Effector CD8-positive, alpha-beta T cell (primary cell): ENCODE results near the gene WDR27.

Experiments
- DNase-seq: peaks from one replicate; lab custom pipeline; 2025; lab: John Stamatoyannopoulos, UW

The WDR27 gene

GRCh38 chr6:169564453-169565240 is 137.2 kb downstream of the WDR27 start:
- DNase-seq: no peak

GRCh38 chr6:169561665-169562064 is 140.2 kb downstream of the WDR27 start:
- no peak for DNase-seq

- no peak for DNase-seq
Measured at GRCh38 chr6:169559592-169559991, 142.2 kb downstream of the WDR27 start.

GRCh38 chr6:169558774-169559441 is 142.9 kb downstream of the WDR27 start:
- DNase-seq: no peak

- DNase-seq: no peak
Measured at GRCh38 chr6:169558378-169558773, 143.5 kb downstream of the WDR27 start.

- no peak for DNase-seq
Measured at GRCh38 chr6:169557887-169558286, 143.9 kb downstream of the WDR27 start.

GRCh38 chr6:169556758-169557548 is 144.9 kb downstream of the WDR27 start:
- DNase-seq: no peak

- DNase-seq: no peak
Measured at GRCh38 chr6:169555971-169556617, 145.7 kb downstream of the WDR27 start.

- no peak for DNase-seq
Measured at GRCh38 chr6:169545982-169546381, 155.8 kb downstream of the WDR27 start.

- DNase-seq: no peak
Measured at GRCh38 chr6:169543704-169544103, 158.1 kb downstream of the WDR27 start.

GRCh38 chr6:169542491-169542890 is 159.3 kb downstream of the WDR27 start:
- DNase-seq: no peak

- DNase-seq: no peak
Measured at GRCh38 chr6:169539176-169539897, 162.5 kb downstream of the WDR27 start.

GRCh38 chr6:169536446-169537170 is 165.2 kb downstream of the WDR27 start:
- DNase-seq: no peak

GRCh38 chr6:169534039-169534421 is 167.8 kb downstream of the WDR27 start:
- no peak for DNase-seq

- DNase-seq: no peak
Measured at GRCh38 chr6:169533301-169534038, 168.4 kb downstream of the WDR27 start.

- no peak for DNase-seq
Measured at GRCh38 chr6:169530752-169531123, 171.1 kb downstream of the WDR27 start.

GRCh38 chr6:169529931-169530751 is 171.7 kb downstream of the WDR27 start:
- no peak for DNase-seq

- DNase-seq: no peak
Measured at GRCh38 chr6:169528755-169529154, 173.1 kb downstream of the WDR27 start.

GRCh38 chr6:169527306-169527705 is 174.5 kb downstream of the WDR27 start:
- DNase-seq: no peak
